Smooth muscle cell (in vitro differentiated cells): ENCODE measurements around the gene DSG1. TPM values are rescaled to one million over a fixed set of nuclear protein-coding genes. Genes with fewer than 3 reads are reported as not detected.

Experiments used
- DNase-seq: peaks from one replicate; lab custom pipeline; 2025; ENCODE audit not compliant: unreplicated experiment; lab: John Stamatoyannopoulos, UW
- H2AFZ ChIP-seq: fragments of 200-600 bp; sonication (generic); 2 replicates; pipeline ENCODE4 v1.6.0; 2016; ENCODE audit warnings: antibody characterized with exemption, low read depth, mild to moderate bottlenecking
- H3F3A ChIP-seq: fragments of 200-600 bp; sonication (generic); 2 replicates; pipeline ENCODE4 v1.6.0; 2017; ENCODE audit warnings: antibody characterized with exemption, low read depth
- H3K27ac ChIP-seq: fragments of 200-600 bp; sonication (generic); 2 replicates; pipeline ENCODE4 v1.5.1; 2016; ENCODE audit warnings: low read depth, mild to moderate bottlenecking
- H3K27me3 ChIP-seq: fragments of 200-600 bp; sonication (generic); 2 replicates; pipeline ENCODE4 v1.6.1; 2016; ENCODE audit warnings: low read depth, mild to moderate bottlenecking
- H3K36me3 ChIP-seq: fragments of 200-600 bp; sonication (generic); 2 replicates; pipeline ENCODE4 v1.5.1; 2016; ENCODE audit warnings: low read depth
- H3K4me1 ChIP-seq: fragments of 200-600 bp; sonication (generic); 2 replicates; pipeline ENCODE4 v1.5.1; 2016; ENCODE audit warnings: low read depth
- H3K4me2 ChIP-seq: fragments of 200-600 bp; sonication (generic); 2 replicates; pipeline ENCODE4 v1.6.0; 2016; ENCODE audit warnings: mild to moderate bottlenecking
- H3K4me3 ChIP-seq: fragments of 200-600 bp; sonication (generic); 2 replicates; pipeline ENCODE4 v1.5.1; 2016; ENCODE audit warnings: mild to moderate bottlenecking
- H3K79me2 ChIP-seq: fragments of 200-600 bp; sonication (generic); 2 replicates; pipeline ENCODE4 v1.6.0; 2016; ENCODE audit warnings: low read depth, mild to moderate bottlenecking
- H3K9ac ChIP-seq: fragments of 200-600 bp; sonication (generic); 2 replicates; pipeline ENCODE4 v1.6.0; 2016; ENCODE audit warnings: low read depth
- H3K9me3 ChIP-seq: fragments of 200-600 bp; sonication (generic); replicated peaks from 2 replicates; pipeline ENCODE4 v1.5.1; 2016; ENCODE audit warnings: low read depth
- H4K20me1 ChIP-seq: fragments of 200-600 bp; sonication (generic); 2 replicates; pipeline ENCODE4 v1.6.0; 2016; ENCODE audit warnings: low read depth
- WGBS: methylation state at CpG from one replicate; pipeline ENCODE4 v1.1.7; 2016; ENCODE audit warnings: low lambda C conversion rate; 5-methylcytosine and 5-hydroxymethylcytosine counted together
- polyA plus RNA-seq: library from polyadenylated mRNA; unstranded; fragments of >200 nt; fragmentation: Nextera tagmentation; extraction: Ambion mirVana; gene quantifications from 2 replicates; pipeline ENCODE4 v1.2.1, GENCODE V29; 2016
- total RNA-seq: library from RNA; depleted of rRNA; stranded (reverse); fragments of >200 nt; gene quantifications from 2 replicates; pipeline ENCODE4 v1.2.3, GENCODE V29; 2014
- TF ChIP-seq, protein P1 (sequence below): fragments of 200-600 bp; sonication (generic); IDR thresholded peaks from 2 replicates; pipeline ENCODE4 v1.5.1; 2017; ENCODE audit warnings: borderline replicate concordance, mild to moderate bottlenecking, antibody characterized with exemption; ENCODE audit not compliant: insufficient read depth, poor library complexity, severe bottlenecking

DSG1 gene
- total RNA-seq (65.5 and 73.8 TPM in 2 replicates), polyA plus RNA-seq (3.4 and 5.0 TPM in 2 replicates)

- Histone ChIP-seq H2AFZ (no peak within 1 kb of the TSS), H3K79me2 (no peaks in the 10 kb centered on the region), H4K20me1 (no peaks in the 10 kb centered on the region), H3K9me3 (no peaks in the 10 kb centered on the region), H3K4me2 (no peak within 1 kb of the TSS), H3K4me3 (no peak within 1 kb of the TSS), H3K27ac (no peak within 1 kb of the TSS), H3K27me3 (no peaks in the 10 kb centered on the region), H3F3A (no peaks in the 10 kb centered on the region), H3K36me3 (no peaks in the 10 kb centered on the region), H3K9ac (no peak within 1 kb of the TSS), H3K4me1 (no peaks in the 10 kb centered on the region)
- 90% methylated on average over 3 of the region's 3 CpGs for WGBS
- no peak for DNase-seq
- TF ChIP-seq, protein P1, sequence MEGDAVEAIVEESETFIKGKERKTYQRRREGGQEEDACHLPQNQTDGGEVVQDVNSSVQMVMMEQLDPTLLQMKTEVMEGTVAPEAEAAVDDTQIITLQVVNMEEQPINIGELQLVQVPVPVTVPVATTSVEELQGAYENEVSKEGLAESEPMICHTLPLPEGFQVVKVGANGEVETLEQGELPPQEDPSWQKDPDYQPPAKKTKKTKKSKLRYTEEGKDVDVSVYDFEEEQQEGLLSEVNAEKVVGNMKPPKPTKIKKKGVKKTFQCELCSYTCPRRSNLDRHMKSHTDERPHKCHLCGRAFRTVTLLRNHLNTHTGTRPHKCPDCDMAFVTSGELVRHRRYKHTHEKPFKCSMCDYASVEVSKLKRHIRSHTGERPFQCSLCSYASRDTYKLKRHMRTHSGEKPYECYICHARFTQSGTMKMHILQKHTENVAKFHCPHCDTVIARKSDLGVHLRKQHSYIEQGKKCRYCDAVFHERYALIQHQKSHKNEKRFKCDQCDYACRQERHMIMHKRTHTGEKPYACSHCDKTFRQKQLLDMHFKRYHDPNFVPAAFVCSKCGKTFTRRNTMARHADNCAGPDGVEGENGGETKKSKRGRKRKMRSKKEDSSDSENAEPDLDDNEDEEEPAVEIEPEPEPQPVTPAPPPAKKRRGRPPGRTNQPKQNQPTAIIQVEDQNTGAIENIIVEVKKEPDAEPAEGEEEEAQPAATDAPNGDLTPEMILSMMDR = no peak
These were observed at the start of gene DSG1 for GRCh38 chr18:31317860-31318259. TSS of gene DSG1 (plus strand) at chr18:31318160. CDS start at chr18:31318301, 141 bp downstream.

- DNase-seq = no peak
- WGBS = 71% methylated on average over 1 of the region's 1 CpG
- peak overlapping the region; percentile 59 for H2AFZ ChIP-seq
These were observed 49.0 kb upstream of the DSG1 start for GRCh38 chr18:31268985-31269406.

GRCh38 chr18:31269566-31269965, 48.4 kb upstream of the DSG1 start:
- no peaks in the 10 kb centered on the region for H3K36me3 ChIP-seq
- H3K27ac ChIP-seq = no peak overlapping the region
- no peaks in the 10 kb centered on the region for H4K20me1 ChIP-seq
- 70% methylated on average over 6 of the region's 6 CpGs for WGBS
- H3K79me2 ChIP-seq = no peaks in the 10 kb centered on the region
- no peaks in the 10 kb centered on the region for H3K27me3 ChIP-seq
- no peak overlapping the region for H3K4me2 ChIP-seq
- H2AFZ ChIP-seq = peak overlapping the region; percentile 59
- H3K9me3 ChIP-seq = no peaks in the 10 kb centered on the region
- no peaks in the 10 kb centered on the region for H3F3A ChIP-seq
- no peak for DNase-seq
- no peak overlapping the region for H3K4me3 ChIP-seq
- H3K4me1 ChIP-seq = no peaks in the 10 kb centered on the region
- TF ChIP-seq, protein P1 = no peak
- no peak overlapping the region for H3K9ac ChIP-seq

More at GRCh38 chr18:31268985-31269406, 49.0 kb upstream of the DSG1 start:
- H3K27ac ChIP-seq = peak overlapping the region; percentile 82
- H3F3A ChIP-seq = no peaks in the 10 kb centered on the region
- no peaks in the 10 kb centered on the region for H3K36me3 ChIP-seq
- H3K27me3 ChIP-seq = no peaks in the 10 kb centered on the region
- TF ChIP-seq, protein P1 = no peak
- H4K20me1 ChIP-seq = no peaks in the 10 kb centered on the region
- H3K9me3 ChIP-seq = no peaks in the 10 kb centered on the region
- H3K4me3 ChIP-seq = no peak overlapping the region
- H3K4me2 ChIP-seq = no peak overlapping the region
- peak overlapping the region; percentile 31 for H3K9ac ChIP-seq
- H3K79me2 ChIP-seq = no peaks in the 10 kb centered on the region
- no peaks in the 10 kb centered on the region for H3K4me1 ChIP-seq

DNA sequence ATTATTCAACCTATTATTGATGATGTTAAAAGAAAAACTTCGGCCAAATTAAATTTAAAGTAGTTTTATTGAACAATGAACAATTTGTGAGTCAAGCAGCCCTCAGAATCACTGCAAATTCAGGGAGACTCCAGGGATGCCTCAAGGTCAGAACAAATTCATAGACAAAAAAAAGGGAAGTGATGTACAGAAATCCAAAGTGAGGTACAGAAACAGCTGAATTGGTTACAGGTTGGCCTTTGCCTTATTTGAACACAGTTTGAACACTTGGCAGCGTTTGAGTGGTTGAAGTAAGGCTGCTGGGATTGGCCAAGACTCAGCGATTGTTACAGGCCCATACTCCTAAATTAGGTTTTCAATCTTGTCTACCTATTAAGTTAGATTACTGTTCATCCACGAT, 47.4 kb upstream of the DSG1 start:
- H3K9me3 ChIP-seq = no peaks in the 10 kb centered on the region
- 91% methylated on average over 4 of the region's 4 CpGs for WGBS
- no peak overlapping the region for H2AFZ ChIP-seq
- H4K20me1 ChIP-seq = no peaks in the 10 kb centered on the region
- H3F3A ChIP-seq = no peaks in the 10 kb centered on the region
- H3K9ac ChIP-seq = no peak overlapping the region
- DNase-seq = no peak
- H3K4me2 ChIP-seq = no peak overlapping the region
- H3K27me3 ChIP-seq = no peaks in the 10 kb centered on the region
- no peak overlapping the region for H3K4me3 ChIP-seq
- TF ChIP-seq, protein P1 = no peak
- H3K27ac ChIP-seq = no peak overlapping the region
- H3K36me3 ChIP-seq = no peaks in the 10 kb centered on the region
- H3K4me1 ChIP-seq = peaks cover 10% of the 10 kb centered on the region
- no peaks in the 10 kb centered on the region for H3K79me2 ChIP-seq
